GM12878 (cell line): ENCODE measurements around the gene SARDH. TPM values are rescaled to one million over a fixed set of nuclear protein-coding genes. Genes with fewer than 3 reads are reported as not detected.

Experiments used
- ATAC-seq: fragments of 200-7000 bp; cut with Tn5 transposase; 3 replicates; pipeline ENCODE4 v1.9.1; 2020; ENCODE audit warnings: mild to moderate bottlenecking, moderate library complexity
- BruUV-seq: library from RNA; stranded (reverse); fragments of 400-500 nt; replicated peaks from 2 replicates; lab custom pipeline; 2021; lab: Mats Ljungman, UMichigan
- CTCF ChIA-PET: fragments of 300-600 bp; sonication (Branson Sonifier 250); formaldehyde crosslinking; extraction: SDS; loops from one replicate; lab custom pipeline; 2021; ENCODE audit warnings: inconsistent platforms; lab: Yijun Ruan, JAX
- POLR2A ChIA-PET: fragments of 350-600 bp; formaldehyde crosslinking; extraction: SDS; loops from one replicate; lab custom pipeline; 2021; ENCODE audit warnings: inconsistent platforms; lab: Charles Lee
- RAD21 ChIA-PET: fragments of 300-600 bp; sonication (Branson Sonifier 250); formaldehyde crosslinking; loops from one replicate; lab custom pipeline; 2023; ENCODE audit warnings: antibody characterized with exemption; ENCODE audit not compliant: unreplicated experiment; lab: Charles Lee
- SMC1A ChIA-PET: fragments of 300-600 bp; sonication (Branson Sonifier 250); formaldehyde crosslinking; loops from one replicate; lab custom pipeline; 2023; ENCODE audit not compliant: unreplicated experiment, uncharacterized antibody; lab: Charles Lee
- DNase-seq: peaks from one replicate; pipeline ENCODE4 v3.0.0-alpha.2; 2011; ENCODE audit warnings: low read depth, low spot score
- FAIRE-seq: peaks from 3 replicates; lab custom pipeline; 2011; peaks lifted over from hg19 to GRCh38; lab: Jason Lieb, UNC
- H2AFZ ChIP-seq: 2 replicates; pipeline ENCODE4 v1.6.0; 2011; ENCODE audit warnings: low read depth, low read length, control low read depth; ENCODE audit not compliant: control insufficient read depth
- H3K27ac ChIP-seq: 2 replicates; pipeline ENCODE4 v1.5.1; 2011; ENCODE audit warnings: control low read depth; ENCODE audit not compliant: control insufficient read depth, insufficient read depth
- H3K27me3 ChIP-seq, 2 experiments: replicated peaks in 1 of 2; 2 replicates each; pipeline versions ENCODE4 v1.6.0 to v1.6.1; 2011; ENCODE audit warnings: low read length in 1 of 2; ENCODE audit not compliant: control insufficient read depth in 2 of 2, insufficient read depth in 2 of 2
- H3K36me3 ChIP-seq, 2 experiments: 2 replicates each; pipeline ENCODE4 v1.5.1; 2011; ENCODE audit warnings: low read length in 1 of 2; ENCODE audit not compliant: control insufficient read depth in 2 of 2, insufficient read depth in 2 of 2
- H3K4me1 ChIP-seq: 2 replicates; pipeline ENCODE4 v1.6.1; 2011; ENCODE audit warnings: mild to moderate bottlenecking, low read length, moderate library complexity, mixed read lengths; ENCODE audit not compliant: control insufficient read depth, insufficient read depth
- H3K4me2 ChIP-seq: 2 replicates; pipeline ENCODE4 v1.6.0; 2011; ENCODE audit warnings: control low read depth; ENCODE audit not compliant: control insufficient read depth, insufficient read depth
- H3K4me3 ChIP-seq: fragments of 200-600 bp; sonication (generic); 2 replicates; pipeline ENCODE4 v1.5.1; 2016
- H3K79me2 ChIP-seq: 2 replicates; pipeline ENCODE4 v1.6.0; 2011; ENCODE audit warnings: low read length; ENCODE audit not compliant: control insufficient read depth, insufficient read depth
- H3K9ac ChIP-seq: 2 replicates; pipeline ENCODE4 v1.8.0; 2011; ENCODE audit warnings: low read length, control low read depth, mixed read lengths; ENCODE audit not compliant: control insufficient read depth, insufficient read depth
- H3K9me3 ChIP-seq: replicated peaks from 3 replicates; pipeline ENCODE4 v1.5.1; 2011; ENCODE audit warnings: mild to moderate bottlenecking, low read length; ENCODE audit not compliant: control insufficient read depth, insufficient read depth
- H4K20me1 ChIP-seq: 2 replicates; pipeline ENCODE4 v1.6.0; 2011; ENCODE audit not compliant: control insufficient read depth, insufficient read depth
- BHLHE40 ChIP-seq, 2 experiments: fragments of 450-650 bp in 1 of 2; IDR thresholded peaks; 2 replicates each; pipeline ENCODE4 v1.6.1; 2011 to 2017; ENCODE audit warnings: low read depth in 2 of 2, borderline replicate concordance in 1 of 2, improper control_type of control experiment in 1 of 2, low read length in 1 of 2, mild to moderate bottlenecking in 1 of 2
- CBX3 ChIP-seq: fragments of 200-600 bp; sonication (generic); IDR thresholded peaks from 2 replicates; pipeline ENCODE4 v1.6.1; 2016; ENCODE audit warnings: low read depth, borderline replicate concordance
- CEBPB ChIP-seq, 2 experiments: fragments of 150-350 bp in 1 of 2; IDR thresholded peaks; 2 replicates each; pipeline ENCODE4 v1.6.1; 2012 to 2014; ENCODE audit warnings: low read depth in 2 of 2, low read length in 2 of 2, borderline replicate concordance in 1 of 2, inconsistent platforms in 1 of 2
- CHD4 ChIP-seq: fragments of 200-600 bp; sonication (generic); IDR thresholded peaks from 2 replicates; pipeline ENCODE4 v1.6.1; 2016; ENCODE audit warnings: mild to moderate bottlenecking
- E4F1 ChIP-seq: fragments of 450-650 bp; IDR thresholded peaks from 2 replicates; pipeline ENCODE4 v1.6.1; 2018; ENCODE audit warnings: borderline replicate concordance, mild to moderate bottlenecking; ENCODE audit not compliant: partially characterized antibody
- ELK1 ChIP-seq: IDR thresholded peaks from 2 replicates; pipeline ENCODE4 v1.6.1; 2012; ENCODE audit warnings: low read depth, low read length, improper control_type of control experiment
- FOXK2 ChIP-seq: fragments of 450-650 bp; IDR thresholded peaks from 2 replicates; pipeline ENCODE4 v1.6.1; 2017; ENCODE audit warnings: mild to moderate bottlenecking, moderate library complexity
- GABPA ChIP-seq: IDR thresholded peaks from 2 replicates; pipeline ENCODE4 v1.6.1; 2014; ENCODE audit warnings: antibody characterized with exemption, low read depth, mild to moderate bottlenecking, inconsistent platforms
- HCFC1 ChIP-seq: fragments of 150-350 bp; IDR thresholded peaks from 2 replicates; pipeline ENCODE4 v1.6.1; 2014; ENCODE audit warnings: low read length
- KAT2A ChIP-seq: conservative IDR thresholded peaks from 2 replicates; pipeline ENCODE4 v1.6.1; 2011; ENCODE audit warnings: low read depth, low read length; ENCODE audit not compliant: control insufficient read depth
- MTA2 ChIP-seq: fragments of 450-650 bp; IDR thresholded peaks from 2 replicates; pipeline ENCODE4 v1.6.1; 2016; ENCODE audit warnings: low read depth, mild to moderate bottlenecking, moderate library complexity
- MYB ChIP-seq: fragments of 150-350 bp; IDR thresholded peaks from 2 replicates; pipeline ENCODE4 v1.6.1; 2014; ENCODE audit warnings: mild to moderate bottlenecking, low read depth, low read length, borderline replicate concordance
- NFXL1 ChIP-seq: fragments of 450-650 bp; IDR thresholded peaks from 2 replicates; pipeline ENCODE4 v1.6.1; 2017; ENCODE audit warnings: antibody characterized with exemption, mild to moderate bottlenecking, borderline replicate concordance
- RFX5 ChIP-seq: IDR thresholded peaks from 2 replicates; pipeline ENCODE4 v1.6.1; 2011; ENCODE audit warnings: low read depth, low read length, improper control_type of control experiment
- SIN3A ChIP-seq: IDR thresholded peaks from 2 replicates; pipeline ENCODE4 v1.6.1; 2012; ENCODE audit warnings: low read depth, low read length, improper control_type of control experiment
- TAF1 ChIP-seq: IDR thresholded peaks from 2 replicates; pipeline ENCODE4 v1.6.1; 2011; ENCODE audit warnings: mild to moderate bottlenecking, low read depth, low read length, borderline replicate concordance
- ZBED1 ChIP-seq: IDR thresholded peaks from 2 replicates; pipeline ENCODE4 v1.6.1; 2016; ENCODE audit warnings: borderline replicate concordance
- ZNF622 ChIP-seq: fragments of 450-650 bp; IDR thresholded peaks from 2 replicates; pipeline ENCODE4 v1.6.1; 2017; ENCODE audit warnings: mild to moderate bottlenecking, inconsistent platforms
- WGBS: methylation state at CpG from one replicate; pipeline ENCODE4 v1.1.6; 2016; ENCODE audit warnings: low lambda C conversion rate; ENCODE audit not compliant: insufficient replicate concordance, insufficient coverage; ENCODE audit errors: missing lambda C conversion rate; 5-methylcytosine and 5-hydroxymethylcytosine counted together
- in situ Hi-C: fragments of 300-500 bp; cut with MboI; formaldehyde crosslinking; loops from 9 replicates; pipeline ENCODE4 v1.14.3; 2018; ENCODE audit warnings: mixed read lengths
- intact Hi-C: fragments of 100-400 bp; cut with micrococcal nuclease; formaldehyde crosslinking; loops from one replicate; pipeline ENCODE4 v1.14.2; 2022; ENCODE audit not compliant: unreplicated experiment
- polyA plus RNA-seq, 11 experiments: library from polyadenylated mRNA; depleted of rRNA in 4 of 11; unstranded in 6 of 11; stranded (reverse) in 5 of 11; fragments of >200 nt; fragmentation: Nextera tagmentation in 4 of 11; fragmentation: Illumina TruSeq in 1 of 11; extraction: Ambion mirVana in 4 of 11; extraction: Trizol in 1 of 11; gene quantifications; 1 replicate in 1 of 11; 2 replicates in 10 of 11; pipeline versions ENCODE4 v1.2.1 to v1.2.3, GENCODE V29; 2011 to 2016; ENCODE audit warnings: inconsistent platforms in 2 of 11, missing spikeins in 2 of 11, low read depth in 1 of 11
- total RNA-seq, 4 experiments: library from RNA; depleted of rRNA in 3 of 4; stranded (reverse); fragments of >200 nt in 3 of 4; fragmentation: Illumina TruSeq in 1 of 4; extraction: Trizol in 1 of 4; gene quantifications; 2 replicates each; pipeline versions ENCODE4 v1.2.1 to v1.2.3, GENCODE V29; 2013 to 2021

SARDH gene
- total and polyA plus RNA-seq, 10 of the 15 experiments (the other 5 are each of a cell fraction or from before 2014, with no cell fraction given) = 0.03 to 0.15 (median 0.10) TPM; not detected in 6

- ChIA-PET POLR2A (no interaction called here), CTCF (interaction anchor here (1.1 kb wide), 1 partner anchor 8 kb away, joined by 3 read pairs; no protein-coding TSS in a partner anchor), SMC1A (no interaction called here), RAD21 (no interaction called here)
- Histone ChIP-seq H4K20me1 (no peaks in the 10 kb centered on the region), H3K27ac (no peak overlapping the region), H3K4me2 (no peak overlapping the region), H3K9me3 (no peaks in the 10 kb centered on the region; the same call in 2 of the 3 replicates), H3K4me3 (no peak overlapping the region), H3K27me3 (peaks cover 0 to 1% of the 10 kb centered on the region in 2 experiments; a peak in 3 of 4 replicates), H3K4me1 (no peaks in the 10 kb centered on the region), H3K9ac (no peak overlapping the region), H3K36me3 (no peaks in the 10 kb centered on the region), H3K79me2 (no peaks in the 10 kb centered on the region), H2AFZ (no peak overlapping the region)
- DNase-seq (no peak), FAIRE-seq (no peak), ATAC-seq (no peak)
- 24% methylated on average over 7 of the region's 8 CpGs for WGBS
- in situ Hi-C loops (no loop called here), intact Hi-C loops (no loop called here)
- TF ChIP-seq MTA2 (no peak), FOXK2 (no peak), KAT2A (no peak), CHD4 (no peak), CBX3 (no peak), ZBED1 (no peak), E4F1 (no peak), SIN3A (no peak), MYB (no peak), ZNF622 (no peak), CEBPB (IDR thresholded peaks at IDR 0.05; ENCODE audit: borderline replicate concordance in 1 of 2, low read depth in 2 of 2, low read length in 2 of 2) (no peak), TAF1 (no peak), NFXL1 (no peak), HCFC1 (no peak), BHLHE40 (IDR thresholded peaks at IDR 0.05; ENCODE audit: borderline replicate concordance in 1 of 2, low read depth in 2 of 2, low read length in 1 of 2) (no peak), GABPA (no peak), RFX5 (no peak), ELK1 (no peak)
- no TSS peak for BruUV-seq
These were observed 21.5 kb downstream of the SARDH start for GRCh38 chr9:133716564-133717112.
